MM.1S (cell line): ENCODE measurements around the gene DCHS2.

Experiments used
- DNase-seq: peaks from one replicate; pipeline ENCODE4 v3.0.0-alpha.2; 2015
- H2AFZ ChIP-seq: fragments of 300-600 bp; sonication (generic); 2 replicates; pipeline ENCODE4 v1.6.0; 2016; ENCODE audit warnings: antibody characterized with exemption, low read length
- H3F3A ChIP-seq: fragments of 300-600 bp; sonication (generic); 2 replicates; pipeline ENCODE4 v1.6.1; 2016; ENCODE audit warnings: mild to moderate bottlenecking, antibody characterized with exemption, low read length, moderate library complexity, mixed read lengths; ENCODE audit not compliant: insufficient read depth
- H3K27ac ChIP-seq: fragments of 300-600 bp; sonication (generic); 2 replicates; pipeline ENCODE4 v1.5.1; 2016; ENCODE audit warnings: mild to moderate bottlenecking, low read length
- H3K27me3 ChIP-seq: fragments of 300-600 bp; sonication (generic); replicated peaks from 2 replicates; pipeline ENCODE4 v1.6.0; 2016; ENCODE audit warnings: low read length; ENCODE audit not compliant: insufficient read depth
- H3K36me3 ChIP-seq: fragments of 300-600 bp; sonication (generic); replicated peaks from 2 replicates; pipeline ENCODE4 v1.6.1; 2016; ENCODE audit warnings: mild to moderate bottlenecking, low read length, mixed read lengths; ENCODE audit not compliant: insufficient read depth
- H3K4me1 ChIP-seq: fragments of 300-600 bp; sonication (generic); 2 replicates; pipeline ENCODE4 v1.6.1; 2016; ENCODE audit warnings: low read length, mixed read lengths
- H3K4me2 ChIP-seq: fragments of 300-600 bp; sonication (generic); 2 replicates; pipeline ENCODE4 v1.6.0; 2016; ENCODE audit warnings: low read depth, low read length
- H3K4me3 ChIP-seq: fragments of 300-600 bp; sonication (generic); 2 replicates; pipeline ENCODE4 v1.5.1; 2016; ENCODE audit warnings: low read length, mixed read lengths
- H3K79me2 ChIP-seq: fragments of 300-600 bp; sonication (generic); 2 replicates; pipeline ENCODE4 v1.6.1; 2016; ENCODE audit warnings: mixed run types, low read length, mixed read lengths
- H3K9ac ChIP-seq: fragments of 300-600 bp; sonication (generic); 2 replicates; pipeline ENCODE4 v1.6.1; 2016; ENCODE audit warnings: low read length, mixed read lengths
- H3K9me2 ChIP-seq: fragments of 300-600 bp; sonication (generic); replicated peaks from 2 replicates; pipeline ENCODE4 v1.6.1; 2016; ENCODE audit warnings: mild to moderate bottlenecking, low read length, mixed read lengths; ENCODE audit not compliant: insufficient read depth
- H3K9me3 ChIP-seq: fragments of 300-600 bp; sonication (generic); replicated peaks from 2 replicates; pipeline ENCODE4 v1.6.1; 2016; ENCODE audit warnings: mild to moderate bottlenecking, low read length, mixed read lengths; ENCODE audit not compliant: insufficient read depth
- H4K20me1 ChIP-seq: fragments of 300-600 bp; sonication (generic); 2 replicates; pipeline ENCODE4 v1.6.1; 2016; ENCODE audit warnings: mild to moderate bottlenecking, low read length, moderate library complexity, mixed read lengths; ENCODE audit not compliant: insufficient read depth
- CTCF ChIP-seq: fragments of 300-600 bp; sonication (generic); IDR thresholded peaks from 2 replicates; pipeline ENCODE4 v1.5.1; 2016; ENCODE audit warnings: antibody characterized with exemption, low read length, mixed read lengths
- EZH2 ChIP-seq: fragments of 300-600 bp; sonication (generic); optimal IDR thresholded peaks from 2 replicates; pipeline ENCODE3; 2017; ENCODE audit warnings: low read depth, mild to moderate bottlenecking, antibody characterized with exemption, low read length, mixed read lengths
- EZH2phosphoT487 ChIP-seq: fragments of 300-600 bp; sonication (generic); IDR thresholded peaks from 2 replicates; pipeline ENCODE4 v1.6.1; 2018; ENCODE audit warnings: antibody characterized with exemption, low read length

The DCHS2 gene

GRCh38 chr4:154502111-154502510 lies 10.5 kb upstream of the DCHS2 start:
- Histone ChIP-seq H3F3A (no peaks in the 10 kb centered on the region), H4K20me1 (no peaks in the 10 kb centered on the region), H2AFZ (no peak overlapping the region), H3K4me3 (no peak overlapping the region), H3K9me2 (no peaks in the 10 kb centered on the region), H3K4me2 (no peak overlapping the region), H3K9me3 (no peaks in the 10 kb centered on the region), H3K79me2 (no peaks in the 10 kb centered on the region), H3K27ac (no peak overlapping the region), H3K27me3 (no peaks in the 10 kb centered on the region), H3K36me3 (no peaks in the 10 kb centered on the region), H3K4me1 (no peaks in the 10 kb centered on the region), H3K9ac (no peak overlapping the region)
- no peak for TF ChIP-seq EZH2
- TF ChIP-seq EZH2phosphoT487 = no peak
- no peak for TF ChIP-seq CTCF
- DNase-seq = no peak

- no peak overlapping the region for H3K27ac ChIP-seq
- H3K4me3 ChIP-seq = no peak overlapping the region
- H3K4me1 ChIP-seq = no peaks in the 10 kb centered on the region
- H4K20me1 ChIP-seq = no peaks in the 10 kb centered on the region
- no peak overlapping the region for H3K4me2 ChIP-seq
- H3F3A ChIP-seq = no peaks in the 10 kb centered on the region
- H3K79me2 ChIP-seq = no peaks in the 10 kb centered on the region
- no peak overlapping the region for H2AFZ ChIP-seq
- no peaks in the 10 kb centered on the region for H3K27me3 ChIP-seq
- no peaks in the 10 kb centered on the region for H3K9me3 ChIP-seq
- no peak for DNase-seq
- TF ChIP-seq EZH2 = no peak
- TF ChIP-seq EZH2phosphoT487 = no peak
- no peak for TF ChIP-seq CTCF
- no peak overlapping the region for H3K9ac ChIP-seq
- H3K36me3 ChIP-seq = no peaks in the 10 kb centered on the region
- no peaks in the 10 kb centered on the region for H3K9me2 ChIP-seq
Observed at GRCh38 chr4:154497889-154498288, 6.3 kb upstream of the DCHS2 start.

GRCh38 chr4:154495867-154496266 lies 4.3 kb upstream of the DCHS2 start:
- Histone ChIP-seq H3K9me2 (no peaks in the 10 kb centered on the region), H3K79me2 (no peaks in the 10 kb centered on the region), H3K36me3 (no peaks in the 10 kb centered on the region), H3K27ac (no peak overlapping the region), H2AFZ (no peak overlapping the region), H3K9me3 (no peaks in the 10 kb centered on the region), H4K20me1 (no peaks in the 10 kb centered on the region), H3K4me3 (no peak overlapping the region), H3K9ac (no peak overlapping the region), H3K27me3 (no peaks in the 10 kb centered on the region), H3K4me2 (no peak overlapping the region), H3K4me1 (no peaks in the 10 kb centered on the region), H3F3A (no peaks in the 10 kb centered on the region)
- TF ChIP-seq EZH2phosphoT487 (no peak), EZH2 (no peak), CTCF (no peak)
- DNase-seq = no peak
